Measurements from ENCODE around the gene ATP11B. TPM values are rescaled to one million over a fixed set of nuclear protein-coding genes. Genes with fewer than 3 reads are reported as not detected.

Gene ATP11B
- total RNA-seq, 2 donors from 2014 or later: 38.5 to 49.4 TPM

DNA sequence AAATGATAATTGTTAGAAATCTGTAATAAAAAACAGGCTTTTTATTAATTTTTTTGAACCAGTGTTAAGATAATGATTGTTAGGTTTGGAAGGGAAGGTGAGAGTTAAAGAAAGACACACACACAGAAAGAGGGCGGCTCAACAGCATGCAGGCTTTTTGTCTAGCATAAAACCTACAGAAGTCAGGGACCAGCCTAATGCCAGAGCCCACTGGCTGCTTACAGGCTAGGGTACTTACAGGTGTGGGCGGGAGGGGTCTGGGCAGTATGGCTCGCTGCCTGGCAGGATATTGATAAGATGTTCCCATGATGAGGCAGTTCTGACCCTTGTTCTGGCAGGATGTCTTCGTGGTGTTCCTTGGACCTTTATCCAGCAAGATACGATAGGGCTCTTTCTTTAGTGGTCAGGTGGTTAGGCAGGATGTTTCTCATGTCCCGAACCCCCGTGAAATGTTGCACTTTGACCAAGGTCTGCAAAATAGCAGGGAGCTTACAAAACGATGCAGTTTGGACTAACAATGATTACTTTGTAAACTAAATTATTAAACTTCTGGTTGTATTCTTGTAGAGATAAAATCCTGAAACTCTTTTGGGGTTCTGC, 102.3 kb downstream of the ATP11B start:
- intact Hi-C loops (cut with DNase I): no loop called here

DNA sequence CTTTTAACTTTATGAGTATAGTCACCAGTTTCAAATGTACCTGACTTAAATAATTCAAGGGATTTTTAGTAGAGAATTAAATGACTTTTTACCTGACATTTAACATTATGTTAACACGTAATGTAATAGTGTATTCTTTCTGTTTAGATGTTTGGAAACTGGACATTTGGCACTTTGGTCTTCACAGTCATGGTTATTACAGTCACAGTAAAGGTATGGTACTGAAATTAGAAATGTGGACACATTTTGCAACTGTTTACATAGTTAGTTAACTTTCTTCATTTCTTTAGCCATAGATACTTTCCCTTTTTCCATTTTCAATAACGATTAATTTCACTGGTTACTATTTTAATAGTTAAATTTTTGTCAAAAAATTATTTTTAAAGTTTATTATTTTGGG, 103.2 kb downstream of the ATP11B start:
- DNase-seq (no peak), ATAC-seq (no peak)
- intact Hi-C loops (cut with DNase I): no loop called here

More for the DNA sequence above, 102.3 kb downstream of the ATP11B start:
- DNase-seq: no peak
- no peak for ATAC-seq

- intact Hi-C loops (cut with DNase I): no loop called here
- ATAC-seq: no peak
- DNase-seq: no peak
Observed at GRCh38 chr3:182902236-182902635, 108.9 kb downstream of the ATP11B start.

- DNase-seq (no peak), ATAC-seq (no peak)
- intact Hi-C loops (cut with DNase I): no loop called here
Observed at GRCh38 chr3:182904164-182904563, 110.9 kb downstream of the ATP11B start.

DNA sequence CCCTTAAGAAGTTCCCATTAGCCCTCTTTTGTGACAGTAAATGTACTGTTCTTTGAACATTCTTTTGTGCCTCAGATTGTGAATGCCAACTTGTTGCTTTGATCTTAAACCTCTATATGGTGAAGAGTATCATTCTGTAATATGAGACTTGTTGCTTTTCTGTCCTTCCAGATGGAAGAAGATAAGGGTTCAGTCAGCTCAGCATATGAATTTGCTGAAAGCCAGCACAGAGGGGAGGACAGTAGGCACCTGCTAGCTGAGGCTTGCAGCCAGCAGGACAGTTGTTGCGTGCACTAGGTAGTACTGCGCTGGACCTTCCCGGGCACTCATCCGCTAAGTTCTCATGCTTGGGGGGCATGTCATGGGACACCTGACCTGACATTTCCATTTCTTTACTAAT, 112.3 kb downstream of the ATP11B start:
- intact Hi-C loops (cut with DNase I): no loop called here
- ATAC-seq (no peak), DNase-seq (no peak)

- intact Hi-C loops (cut with DNase I): no loop called here
- DNase-seq (no peak), ATAC-seq (no peak)
Observed at GRCh38 chr3:182906036-182906435, 112.7 kb downstream of the ATP11B start.

DNA sequence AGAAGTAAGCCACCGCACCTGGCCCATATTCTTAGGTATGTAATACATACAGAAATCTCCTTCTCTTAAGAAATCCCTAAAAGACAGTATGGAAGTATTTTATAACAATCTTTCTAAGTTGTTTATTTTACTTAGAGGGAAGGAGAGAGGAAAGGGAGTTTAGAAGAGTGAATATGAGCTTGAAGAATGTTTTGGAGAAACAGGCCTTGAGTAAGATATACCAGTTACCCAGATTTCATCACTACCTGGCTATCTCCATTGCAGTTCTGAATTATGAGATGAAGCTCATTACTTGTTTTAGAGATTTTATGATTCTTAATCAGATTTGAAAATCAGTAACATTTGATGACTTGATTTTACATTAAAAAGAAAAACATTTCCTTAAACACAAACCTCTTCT, 115.2 kb downstream of the ATP11B start:
- DNase-seq (no peak), ATAC-seq (no peak)
- intact Hi-C loops (cut with DNase I): no loop called here

GRCh38 chr3:182909318-182910040, 116.2 kb downstream of the ATP11B start:
- no peak for ATAC-seq
- intact Hi-C loops (cut with DNase I): no loop called here
- no peak for DNase-seq

DNA sequence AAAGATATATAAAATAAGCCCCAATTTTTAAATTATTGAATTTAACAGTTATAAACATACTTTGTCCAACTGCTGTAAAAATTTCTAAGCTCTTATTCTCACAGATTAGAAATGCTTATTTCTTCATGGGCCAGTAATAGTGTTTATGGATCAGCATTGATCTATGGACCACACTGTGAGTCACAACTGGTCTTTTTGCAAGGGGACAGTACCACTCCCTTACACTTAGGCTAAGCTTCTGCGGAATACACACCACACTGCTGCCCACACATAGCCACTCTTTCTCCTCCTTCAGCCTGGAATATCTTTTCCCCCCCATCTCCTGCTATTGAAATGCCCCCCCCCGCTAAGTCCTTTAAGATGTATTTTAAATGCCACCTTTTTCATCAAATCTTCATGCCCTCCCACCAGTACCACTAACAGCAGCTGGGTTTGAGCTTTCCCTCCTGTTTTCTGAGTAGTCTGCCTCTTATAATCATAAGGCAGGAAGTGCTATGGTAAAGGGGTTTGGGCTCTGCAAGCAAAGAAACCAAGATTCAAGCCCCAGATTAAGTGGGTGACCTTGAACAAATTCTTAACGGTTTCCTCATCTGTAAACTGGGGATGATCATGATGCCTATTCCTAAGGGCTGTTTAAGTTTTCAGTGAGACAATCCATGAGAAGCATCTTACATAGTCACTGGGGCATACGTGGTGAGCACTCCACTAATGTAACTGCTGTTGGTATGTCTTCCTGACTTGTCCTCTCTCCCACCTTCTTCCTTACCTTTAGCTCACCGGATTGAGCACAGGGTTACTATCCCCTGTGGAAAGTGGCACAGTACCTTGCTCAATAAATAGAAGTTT, 117.9 kb downstream of the ATP11B start:
- peak in 1 of 2 donors; percentile 14 for ATAC-seq
- intact Hi-C loops (cut with DNase I): no loop called here

GRCh38 chr3:182911782-182912111, 118.4 kb downstream of the ATP11B start:
- peak in 1 of 2 donors; percentile 35 for ATAC-seq
- intact Hi-C loops (cut with DNase I): no loop called here
- no peak for DNase-seq

More for the DNA sequence above, 117.9 kb downstream of the ATP11B start:
- no peak for DNase-seq

DNA sequence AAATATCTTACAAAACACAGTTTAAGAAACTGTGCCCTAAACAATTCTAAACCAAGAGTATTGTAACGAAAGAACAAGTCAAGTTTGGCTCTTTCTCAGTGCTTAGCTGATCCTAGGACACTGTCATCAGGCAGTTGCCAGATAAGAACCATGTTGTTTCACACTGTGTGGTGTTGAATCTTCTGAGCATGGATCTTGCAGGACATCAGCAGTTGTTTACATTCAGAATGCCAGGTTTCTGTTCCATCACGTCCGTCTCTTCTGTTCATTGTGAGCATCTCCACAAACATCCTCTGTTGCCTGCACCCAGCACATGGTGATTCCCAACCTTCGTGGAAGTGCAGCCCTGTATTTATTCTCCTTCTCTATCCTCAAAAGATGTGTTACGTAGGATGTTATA, 119.2 kb downstream of the ATP11B start:
- intact Hi-C loops (cut with DNase I): no loop called here
- DNase-seq (no peak), ATAC-seq (peak; percentile 68 to 72)

- intact Hi-C loops (cut with DNase I): no loop called here
- DNase-seq: no peak
- no peak for ATAC-seq
Observed at GRCh38 chr3:182913889-182914288, 120.6 kb downstream of the ATP11B start.

DNA sequence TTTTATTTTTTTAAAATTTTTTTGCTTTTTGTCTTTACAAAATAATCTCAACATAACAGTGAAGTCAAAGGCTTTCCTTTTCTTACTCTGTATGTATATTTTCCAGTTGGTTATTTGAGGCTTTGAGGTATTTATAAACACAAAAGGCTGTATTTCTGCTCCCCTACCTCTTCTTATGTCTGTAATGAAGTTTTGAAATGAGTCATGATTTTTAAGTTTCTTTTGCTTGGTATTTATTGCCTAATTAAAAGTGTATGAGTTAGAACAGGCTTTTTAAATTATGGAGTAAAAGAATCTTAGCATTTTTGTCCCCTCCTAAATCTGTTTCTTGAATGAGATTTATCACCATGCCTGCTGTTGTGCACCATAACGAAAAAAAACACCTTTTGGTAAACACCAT, 121.0 kb downstream of the ATP11B start:
- intact Hi-C loops (cut with DNase I): no loop called here
- ATAC-seq (no peak), DNase-seq (no peak)

GRCh38 chr3:182917134-182917533, 123.8 kb downstream of the ATP11B start:
- intact Hi-C loops (cut with DNase I): no loop called here
- ATAC-seq: no peak
- no peak for DNase-seq

DNA sequence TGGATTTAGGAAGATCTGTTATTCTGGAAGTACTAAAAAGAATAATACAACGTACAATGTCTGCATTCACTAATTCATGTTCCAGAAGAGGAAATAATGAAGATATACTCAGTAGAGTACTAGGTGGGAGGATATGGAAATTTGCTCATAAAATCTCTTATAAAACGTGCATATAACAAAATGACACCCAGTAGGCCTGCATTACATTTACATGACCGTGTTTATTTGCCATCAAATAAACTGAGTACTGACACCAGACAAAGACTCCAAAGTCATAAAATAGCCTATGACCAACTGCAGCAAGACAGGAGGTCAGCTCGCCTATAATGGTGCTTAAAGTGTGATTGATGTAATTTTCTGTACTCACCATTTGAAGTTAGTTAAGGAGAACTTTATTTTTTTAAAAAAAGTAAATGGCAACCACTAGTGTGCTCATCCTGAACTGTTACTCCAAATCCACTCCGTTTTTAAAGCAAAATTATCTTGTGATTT, 126.6 kb downstream of the ATP11B start:
- intact Hi-C loops (cut with DNase I): no loop called here

DNA sequence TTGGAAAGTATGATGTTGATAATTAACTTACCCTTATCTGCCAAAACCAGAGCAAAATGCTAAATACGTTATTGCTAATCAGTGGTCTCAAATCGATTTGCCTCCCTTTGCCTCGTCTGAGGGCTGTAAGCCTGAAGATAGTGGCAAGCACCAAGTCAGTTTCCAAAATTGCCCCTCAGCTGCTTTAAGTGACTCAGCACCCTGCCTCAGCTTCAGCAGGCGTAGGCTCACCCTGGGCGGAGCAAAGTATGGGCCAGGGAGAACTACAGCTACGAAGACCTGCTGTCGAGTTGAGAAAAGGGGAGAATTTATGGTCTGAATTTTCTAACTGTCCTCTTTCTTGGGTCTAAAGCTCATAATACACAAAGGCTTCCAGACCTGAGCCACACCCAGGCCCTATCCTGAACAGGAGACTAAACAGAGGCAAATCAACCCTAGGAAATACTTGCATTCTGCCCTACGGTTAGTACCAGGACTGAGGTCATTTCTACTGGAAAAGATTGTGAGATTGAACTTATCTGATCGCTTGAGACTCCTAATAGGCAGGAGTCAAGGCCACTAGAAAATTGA, 127.3 kb downstream of the ATP11B start:
- ATAC-seq (peak in 1 of 2 donors; percentile 82), DNase-seq (no peak)
- intact Hi-C loops (cut with DNase I): no loop called here

More for the DNA sequence above, 126.6 kb downstream of the ATP11B start:
- DNase-seq (no peak), ATAC-seq (no peak)

- peak in 1 of 2 donors; percentile 54 for ATAC-seq
- intact Hi-C loops (cut with DNase I): no loop called here
- DNase-seq: no peak
Observed at GRCh38 chr3:182921665-182922355, 128.5 kb downstream of the ATP11B start.

- DNase-seq (peak; percentile 54), ATAC-seq (peak; percentile 82 to 87)
- intact Hi-C loops (cut with DNase I): no loop called here
Observed at GRCh38 chr3:182925330-182925943, 132.1 kb downstream of the ATP11B start.

GRCh38 chr3:182925944-182926337, 132.6 kb downstream of the ATP11B start:
- peak in 1 of 2 donors; percentile 28 for ATAC-seq
- DNase-seq: no peak
- intact Hi-C loops (cut with DNase I): no loop called here
